CD14-positive monocyte (primary cell): ENCODE measurements around the gene SIPA1L2. TPM values are rescaled to one million over a fixed set of nuclear protein-coding genes. Genes with fewer than 3 reads are reported as not detected.

ENCODE experiments used
- DNase-seq, 3 donors: peaks; one replicate each; pipeline ENCODE4 v3.0.0-alpha.2; 2011 to 2022
- H2AFZ ChIP-seq: 2 replicates; pipeline ENCODE4 v1.6.0; 2012; ENCODE audit warnings: mild to moderate bottlenecking, low read depth, low read length, inconsistent platforms; ENCODE audit not compliant: insufficient read depth, poor library complexity, severe bottlenecking
- H3K27ac ChIP-seq, 2 donors: 1 replicate in 1 of 2; 2 replicates in 1 of 2; pipeline ENCODE4 v1.5.1; 2012 to 2013; ENCODE audit warnings: low read length in 2 of 2, control low read depth in 1 of 2, inconsistent platforms in 1 of 2, low read depth in 1 of 2, mild to moderate bottlenecking in 1 of 2
- H3K27me3 ChIP-seq, 2 donors: one replicate each; pipeline versions ENCODE4 v1.6.0 to v1.6.1; 2011 to 2013; ENCODE audit warnings: low read length in 2 of 2; ENCODE audit not compliant: control insufficient read depth in 2 of 2, insufficient read depth in 2 of 2
- H3K36me3 ChIP-seq, 2 donors: replicated peaks in 1 of 2; 1 replicate in 1 of 2; 2 replicates in 1 of 2; pipeline versions ENCODE4 v1.5.1 to v1.6.1; 2012 to 2013; ENCODE audit warnings: low read length in 2 of 2, control low read depth in 1 of 2, inconsistent platforms in 1 of 2, mild to moderate bottlenecking in 1 of 2; ENCODE audit not compliant: insufficient read depth in 2 of 2, control insufficient read depth in 1 of 2
- H3K4me1 ChIP-seq, 2 donors: 1 replicate in 1 of 2; 2 replicates in 1 of 2; pipeline versions ENCODE4 v1.5.1 to v1.6.1; 2012 to 2013; ENCODE audit warnings: low read length in 2 of 2, control low read depth in 1 of 2, inconsistent platforms in 1 of 2, mild to moderate bottlenecking in 1 of 2, moderate library complexity in 1 of 2; ENCODE audit not compliant: insufficient read depth in 2 of 2, control insufficient read depth in 1 of 2
- H3K4me2 ChIP-seq: replicated peaks from 2 replicates; pipeline ENCODE3; 2012; ENCODE audit warnings: low read length, moderate library complexity, mild to moderate bottlenecking; ENCODE audit not compliant: poor library complexity, severe bottlenecking; ENCODE audit errors: extremely low read depth
- H3K4me3 ChIP-seq, 3 experiments: fragments of 200-600 bp in 1 of 3; sonication (generic) in 1 of 3; replicated peaks in 1 of 3; 1 replicate in 2 of 3; 2 replicates in 1 of 3; pipeline ENCODE4 v1.5.1; 2011 to 2013; ENCODE audit warnings: low read length in 3 of 3, mild to moderate bottlenecking in 3 of 3, control low read depth in 2 of 3, low read depth in 2 of 3, inconsistent platforms in 1 of 3, moderate library complexity in 1 of 3
- H3K79me2 ChIP-seq: 2 replicates; pipeline ENCODE4 v1.6.0; 2012; ENCODE audit warnings: mild to moderate bottlenecking, control low read depth, inconsistent platforms, low read length, moderate library complexity; ENCODE audit not compliant: insufficient read depth
- H3K9ac ChIP-seq: 2 replicates; pipeline ENCODE4 v1.6.0; 2017; ENCODE audit warnings: low read length, mild to moderate bottlenecking; ENCODE audit not compliant: insufficient read depth, poor library complexity, severe bottlenecking
- H3K9me3 ChIP-seq, 2 donors: replicated peaks in 1 of 2; 1 replicate in 1 of 2; 2 replicates in 1 of 2; pipeline versions ENCODE4 v1.5.1 to v1.6.1; 2012 to 2013; ENCODE audit warnings: low read length in 2 of 2, control low read depth in 1 of 2; ENCODE audit not compliant: control insufficient read depth in 1 of 2, insufficient read depth in 1 of 2
- H4K20me1 ChIP-seq: 2 replicates; pipeline ENCODE4 v1.6.0; 2012; ENCODE audit warnings: mild to moderate bottlenecking, low read length, control low read depth, moderate library complexity; ENCODE audit not compliant: insufficient read depth
- H3K27ac Mint-ChIP-seq, 7 donors: one replicate each; pipeline ENCODE4 v1.8.0; 2020; ENCODE audit warnings: mild to moderate bottlenecking in 7 of 7, mixed read lengths in 7 of 7, moderate library complexity in 6 of 7, inconsistent platforms in 2 of 7
- H3K27me3 Mint-ChIP-seq, 3 donors: one replicate each; pipeline ENCODE4 v1.8.0; 2021 to 2022; ENCODE audit warnings: low read depth in 3 of 3, mild to moderate bottlenecking in 3 of 3, mixed read lengths in 3 of 3, moderate library complexity in 3 of 3, inconsistent platforms in 1 of 3
- H3K36me3 Mint-ChIP-seq, 2 donors: one replicate each; pipeline ENCODE4 v1.8.0; 2020; ENCODE audit warnings: mixed read lengths in 2 of 2, inconsistent platforms in 1 of 2, mild to moderate bottlenecking in 1 of 2
- H3K4me1 Mint-ChIP-seq: one replicate; pipeline ENCODE4 v1.8.0; 2020; ENCODE audit warnings: mild to moderate bottlenecking, mixed read lengths
- H3K4me3 Mint-ChIP-seq, 2 donors: one replicate each; pipeline ENCODE4 v1.8.0; 2020; ENCODE audit warnings: mild to moderate bottlenecking in 2 of 2, mixed read lengths in 2 of 2, moderate library complexity in 1 of 2
- H3K9me3 Mint-ChIP-seq, 7 donors: one replicate each; pipeline ENCODE4 v1.8.0; 2020 to 2022; ENCODE audit warnings: mixed read lengths in 7 of 7, mild to moderate bottlenecking in 6 of 7, moderate library complexity in 6 of 7, inconsistent platforms in 2 of 7
- CTCF ChIP-seq: fragments of 200-600 bp; IDR thresholded peaks from one replicate; pipeline ENCODE4 v1.8.0; 2022; ENCODE audit warnings: antibody characterized with exemption, mild to moderate bottlenecking
- WGBS: methylation state at CpG from one replicate; pipeline ENCODE4 v1.1.5; 2013; ENCODE audit warnings: missing lambda C conversion rate; ENCODE audit not compliant: insufficient coverage; 5-methylcytosine and 5-hydroxymethylcytosine counted together
- intact Hi-C, 2 donors: fragments of 100-400 bp; cut with micrococcal nuclease; formaldehyde crosslinking; loops; one replicate each; pipeline versions ENCODE4 v1.15.0 to v1.15.1; 2023
- polyA plus RNA-seq, 3 donors: library from polyadenylated mRNA; depleted of rRNA in 1 of 3; unstranded in 2 of 3; stranded (reverse) in 1 of 3; fragments of 300-500 nt in 2 of 3; fragments of >200 nt in 1 of 3; fragmentation: Illumina TruSeq in 2 of 3; gene quantifications; 1 replicate in 2 of 3; 2 replicates in 1 of 3; pipeline ENCODE4 v1.2.3, GENCODE V29; 2012 to 2021

Gene SIPA1L2
- polyA plus RNA-seq, 3 donors, result 0.64 to 6.8 (median 1.3) TPM

GRCh38 chr1:232599178-232600041 is 30.5 kb downstream of the SIPA1L2 start:
- Histone ChIP-seq H3K36me3 (no peaks in the 10 kb centered on the region), H3K9ac (no peak overlapping the region), H3K79me2 (peaks cover 8% of the 10 kb centered on the region), H3K27me3 (no peaks in the 10 kb centered on the region), H3K4me3 (peak overlapping the region in 1 of 3 experiments; percentile 44), H3K4me2 (peak overlapping the region; percentile 43), H3K4me1 (peaks cover 29 to 34% of the 10 kb centered on the region in 2 donors), H3K9me3 (no peaks in the 10 kb centered on the region), H3K27ac (peak overlapping the region in 1 of 2 donors; percentile 54), H2AFZ (peak overlapping the region; percentile 17), H4K20me1 (no peaks in the 10 kb centered on the region)
- Mint-ChIP-seq H3K36me3 (peaks cover under 1% of the 10 kb centered on the region in 2 donors), H3K4me1 (peaks cover 44% of the 10 kb centered on the region), H3K27me3 (peaks cover 0 to 1% (median 0%) of the 10 kb centered on the region in 3 donors), H3K4me3 (peak overlapping the region in 1 of 2 donors; percentile 70), H3K27ac (peak overlapping the region; percentile 27 to 60 (median 51)), H3K9me3 (peaks cover 0 to 4% (median 3%) of the 10 kb centered on the region in 7 donors)
- WGBS, result 33% methylated on average over 10 of the region's 11 CpGs
- TF ChIP-seq CTCF, result no peak
- intact Hi-C loops, result loop anchor here in 1 of 2 donors (10.0 kb wide), 1 partner anchor 515 kb away; no protein-coding TSS in a partner anchor
- DNase-seq, result no peak

GRCh38 chr1:232598837-232599177 is 31.1 kb downstream of the SIPA1L2 start:
- no peaks in the 10 kb centered on the region for H3K36me3 Mint-ChIP-seq
- intact Hi-C loops, result no loop called here
- no peak overlapping the region for H2AFZ ChIP-seq
- peaks cover 0 to 4% (median 0%) of the 10 kb centered on the region in 7 donors for H3K9me3 Mint-ChIP-seq
- H3K79me2 ChIP-seq, result peaks cover 8% of the 10 kb centered on the region
- no peak for TF ChIP-seq CTCF
- no peak for DNase-seq
- H3K9ac ChIP-seq, result no peak overlapping the region
- WGBS, result 100% methylated on average over 1 of the region's 4 CpGs
- H3K27ac Mint-ChIP-seq, result peak overlapping the region in 1 of 7 donors; percentile 46
- no peak overlapping the region for H3K4me3 Mint-ChIP-seq
- H3K27me3 ChIP-seq, result no peaks in the 10 kb centered on the region
- no peak overlapping the region for H3K4me3 ChIP-seq
- peak overlapping the region; percentile 43 for H3K4me2 ChIP-seq
- no peaks in the 10 kb centered on the region for H3K36me3 ChIP-seq
- H4K20me1 ChIP-seq, result no peaks in the 10 kb centered on the region
- H3K27me3 Mint-ChIP-seq, result peaks cover 0 to 1% (median 0%) of the 10 kb centered on the region in 3 donors
- peaks cover 29 to 34% of the 10 kb centered on the region in 2 donors for H3K4me1 ChIP-seq
- H3K27ac ChIP-seq, result no peak overlapping the region
- no peaks in the 10 kb centered on the region for H3K9me3 ChIP-seq
- H3K4me1 Mint-ChIP-seq, result peaks cover 44% of the 10 kb centered on the region
